HG02981 (cell line): ENCODE measurements around the gene BBS5.
"Not testable (repeated sequence)": the region's sequence is repeated elsewhere in the genome, so short reads cannot be mapped to it uniquely, and the experiment has no call there.

Experiments
- ATAC-seq: cut with Tn5 transposase; IDR thresholded peaks from one replicate; pipeline ENCODE4 v1.9.1; 2021; ENCODE audit warnings: mild to moderate bottlenecking, moderate library complexity; ENCODE audit not compliant: unreplicated experiment

The BBS5 gene

DNA sequence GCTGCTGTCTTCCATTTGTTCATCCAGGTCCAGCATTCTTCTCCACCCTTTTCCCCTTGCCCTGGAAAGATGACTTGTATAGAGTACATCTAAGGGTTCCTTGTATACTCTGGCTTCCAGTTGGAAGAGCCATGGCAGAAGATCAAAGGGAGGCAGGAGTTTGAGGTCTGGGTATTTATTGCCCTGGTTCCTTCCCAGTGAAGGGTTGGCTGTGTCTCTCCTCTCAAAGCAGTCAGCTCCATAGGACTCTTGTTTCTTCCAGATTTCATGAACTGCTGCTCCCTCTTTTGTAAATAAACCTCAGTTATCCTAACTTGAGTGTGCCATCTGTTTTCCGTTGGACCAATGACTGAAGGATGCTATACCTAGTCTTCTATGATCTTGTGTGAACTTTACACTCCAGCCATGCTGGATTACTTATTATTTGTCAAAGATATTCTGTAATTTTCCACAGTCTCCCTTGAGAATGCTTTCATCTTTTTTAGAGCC lies 6.4 kb downstream of the BBS5 start:
- ATAC-seq, result no peak

DNA sequence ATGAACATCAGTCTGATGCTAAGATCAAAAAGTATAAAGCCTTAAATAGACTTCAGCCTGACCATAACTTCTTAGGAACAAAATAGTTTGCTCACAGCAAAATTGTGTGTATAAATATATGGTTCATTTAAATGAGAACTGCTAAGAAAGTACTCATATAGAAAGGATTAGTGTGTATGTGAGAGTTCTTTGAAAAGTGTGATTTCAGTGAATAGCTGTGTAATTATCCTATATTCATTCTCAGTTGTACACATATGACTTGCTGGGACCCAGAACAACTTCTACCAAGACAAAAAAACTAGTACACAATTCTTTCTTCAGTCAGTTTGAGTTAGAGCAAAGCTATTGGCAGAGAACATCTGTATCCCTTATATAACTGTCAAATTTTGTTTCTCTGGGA lies 7.2 kb downstream of the BBS5 start:
- no peak for ATAC-seq

DNA sequence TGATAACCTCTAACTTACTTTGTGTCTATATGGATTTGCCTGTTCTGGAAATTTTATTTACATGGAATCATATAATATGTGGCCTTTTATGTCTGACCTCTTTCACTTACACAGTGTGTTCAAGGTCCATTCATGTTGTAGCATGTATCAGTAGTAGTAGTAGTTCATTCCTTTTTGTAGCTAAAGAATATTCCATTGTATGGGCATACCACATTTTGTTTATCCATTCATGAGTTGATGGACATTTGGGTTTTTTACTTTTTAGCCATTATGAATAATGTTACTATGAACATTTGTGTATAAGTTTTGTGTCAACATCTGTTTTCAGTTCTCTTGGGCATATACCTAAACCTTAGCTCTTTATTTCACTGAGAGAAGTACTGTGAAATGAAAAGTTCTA lies 11.5 kb downstream of the BBS5 start:
- no peak for ATAC-seq

DNA sequence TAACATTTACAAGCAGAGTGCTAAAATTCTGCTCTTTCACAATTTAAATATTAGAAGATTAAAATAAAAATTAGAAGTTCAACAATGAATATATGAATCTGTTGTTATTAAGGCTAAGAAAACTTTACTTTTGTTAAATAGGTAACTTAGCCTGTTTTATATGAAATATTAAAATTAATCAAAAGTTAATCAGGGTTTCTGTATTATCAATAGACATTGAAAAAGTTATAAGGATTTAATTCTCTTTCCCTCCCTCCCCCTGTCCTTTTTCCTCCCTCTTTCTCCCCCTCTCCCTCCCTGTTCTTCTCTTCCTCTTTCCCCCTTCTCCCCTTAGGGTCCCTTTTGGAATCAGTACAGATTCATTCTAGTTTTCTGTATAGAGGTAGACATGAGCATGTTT lies 12.1 kb downstream of the BBS5 start:
- ATAC-seq, result no peak

DNA sequence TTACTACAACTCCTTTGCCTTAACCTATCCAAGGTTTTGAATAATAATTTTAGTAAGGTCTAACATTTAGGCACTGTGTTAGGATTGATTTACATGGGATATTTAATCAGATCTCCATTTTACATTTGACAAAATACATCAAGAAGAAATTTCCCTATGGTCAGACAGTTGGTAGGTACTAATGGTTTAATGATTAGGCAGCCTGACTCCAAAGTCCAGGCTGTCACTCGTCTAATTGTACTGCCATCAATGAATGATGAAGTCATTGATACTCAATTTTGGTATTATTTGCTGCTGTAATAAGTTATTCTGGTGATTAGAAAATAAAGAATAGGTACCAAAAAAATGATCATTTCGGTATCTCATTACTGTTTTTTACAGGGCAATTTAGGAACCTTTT lies 14.1 kb downstream of the BBS5 start:
- no peak for ATAC-seq

DNA sequence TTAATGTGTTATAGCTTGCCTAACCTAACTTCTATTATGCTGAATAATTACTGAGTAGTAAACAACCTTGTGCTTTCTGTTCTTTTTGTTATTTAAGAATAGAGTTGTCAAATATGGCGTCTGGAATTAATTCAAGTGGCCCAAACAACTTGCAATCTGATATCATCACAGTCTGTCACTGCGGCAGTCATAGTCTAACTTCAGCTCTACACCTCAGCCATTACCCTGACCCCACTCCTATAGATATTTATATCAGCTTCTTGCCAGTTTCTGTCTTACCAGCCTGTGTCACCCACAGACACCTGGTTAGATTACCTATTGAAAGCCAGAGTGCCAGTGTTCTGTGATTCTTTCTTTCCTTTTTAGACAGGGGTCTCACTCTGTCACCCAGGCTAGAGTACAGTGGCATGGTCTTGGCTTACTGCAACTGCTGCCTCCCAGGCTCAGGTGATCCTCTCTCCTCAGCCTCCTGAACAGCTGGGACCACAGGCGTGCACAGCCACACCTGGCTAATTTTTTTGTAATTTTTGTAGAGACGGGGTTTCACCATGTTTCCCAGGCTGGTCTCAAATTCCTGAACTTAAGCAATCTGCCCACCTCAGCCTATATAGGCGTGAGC lies 16.1 kb downstream of the BBS5 start:
- no peak for ATAC-seq

DNA sequence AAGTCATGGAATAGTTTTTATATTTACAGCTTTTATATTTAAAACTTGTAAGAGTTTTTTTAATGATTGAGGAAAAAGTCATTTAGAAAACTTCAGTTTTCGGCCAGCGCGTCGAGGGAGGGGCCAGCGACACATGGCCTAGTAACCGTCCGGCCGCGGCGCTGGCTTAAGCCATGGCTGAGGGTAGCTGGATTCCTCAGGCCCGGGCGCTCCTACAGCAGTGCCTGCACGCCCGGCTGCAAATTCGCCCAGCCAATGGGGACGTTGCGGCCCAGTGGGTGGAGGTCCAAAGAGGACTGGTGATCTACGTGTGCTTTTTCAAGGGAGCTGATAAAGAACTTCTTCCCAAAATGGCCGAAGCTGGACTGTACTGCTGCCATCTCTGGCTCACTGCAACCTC lies 25.4 kb downstream of the BBS5 start:
- ATAC-seq, result no peak

DNA sequence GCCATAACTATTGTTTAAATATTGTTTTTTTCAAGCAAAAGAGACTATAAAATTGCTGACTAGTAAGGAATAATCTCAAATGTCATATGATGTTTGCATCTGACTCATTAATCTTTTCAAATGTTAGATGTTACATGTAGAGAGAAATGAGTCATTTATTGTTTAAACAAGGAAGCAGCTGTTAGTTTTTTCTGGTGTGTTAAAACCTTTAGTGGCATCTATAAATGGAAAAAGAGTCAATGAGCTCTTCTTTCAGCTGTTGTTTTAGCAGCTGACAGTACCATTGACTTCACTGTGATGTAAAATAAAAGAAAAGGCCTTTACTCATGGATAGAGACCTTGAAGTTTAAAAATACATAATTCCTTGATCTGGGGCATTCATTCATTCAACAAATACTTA lies 28.4 kb downstream of the BBS5 start:
- ATAC-seq, result no peak

DNA sequence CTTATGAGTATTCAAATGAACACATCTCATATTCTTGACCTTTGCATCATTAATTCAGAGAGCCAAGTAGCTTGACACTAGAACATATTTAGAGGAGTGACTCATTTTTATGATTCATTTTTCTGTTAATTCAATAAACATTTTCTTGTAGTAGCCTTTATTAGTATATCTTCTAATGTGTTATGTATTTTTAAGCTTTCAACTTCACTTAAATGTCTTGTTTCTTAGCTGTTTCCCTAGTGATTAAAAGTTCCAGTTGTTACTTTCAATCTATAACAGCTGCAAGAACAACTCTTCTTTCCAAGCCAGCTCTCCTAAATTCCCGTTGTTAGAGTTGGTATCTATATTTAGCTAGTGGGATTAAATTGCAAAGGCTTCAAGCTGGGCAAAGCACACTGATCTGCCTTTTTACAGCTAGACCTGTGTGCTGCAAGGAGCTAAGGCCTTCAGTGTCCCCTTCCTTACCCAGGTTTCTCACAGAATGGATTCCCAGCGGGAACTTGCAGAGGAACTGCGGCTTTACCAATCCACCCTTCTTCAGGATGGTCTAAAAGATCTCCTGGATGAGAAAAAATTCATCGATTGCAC lies 30.1 kb downstream of the BBS5 start, which contains the start of gene KLHL41:
Gene KLHL41, plus strand, starts transcription at position 405 of the 588 bp plus-strand sequence. Its CDS starts 77 bp downstream, at position 482.
- ATAC-seq, result no peak

DNA sequence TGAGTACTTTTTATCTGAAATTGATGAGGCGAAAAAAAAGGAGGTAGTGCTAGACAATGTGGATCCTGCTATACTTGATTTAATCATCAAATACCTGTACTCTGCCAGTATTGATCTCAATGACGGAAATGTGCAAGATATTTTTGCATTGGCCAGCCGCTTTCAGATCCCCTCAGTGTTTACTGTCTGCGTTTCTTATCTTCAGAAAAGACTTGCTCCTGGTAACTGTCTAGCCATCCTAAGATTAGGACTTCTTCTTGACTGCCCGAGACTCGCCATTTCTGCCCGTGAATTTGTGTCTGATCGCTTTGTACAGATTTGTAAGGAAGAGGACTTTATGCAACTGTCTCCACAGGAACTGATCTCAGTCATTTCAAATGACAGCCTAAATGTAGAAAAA lies 30.7 kb downstream of the BBS5 start:
- ATAC-seq, result no peak

DNA sequence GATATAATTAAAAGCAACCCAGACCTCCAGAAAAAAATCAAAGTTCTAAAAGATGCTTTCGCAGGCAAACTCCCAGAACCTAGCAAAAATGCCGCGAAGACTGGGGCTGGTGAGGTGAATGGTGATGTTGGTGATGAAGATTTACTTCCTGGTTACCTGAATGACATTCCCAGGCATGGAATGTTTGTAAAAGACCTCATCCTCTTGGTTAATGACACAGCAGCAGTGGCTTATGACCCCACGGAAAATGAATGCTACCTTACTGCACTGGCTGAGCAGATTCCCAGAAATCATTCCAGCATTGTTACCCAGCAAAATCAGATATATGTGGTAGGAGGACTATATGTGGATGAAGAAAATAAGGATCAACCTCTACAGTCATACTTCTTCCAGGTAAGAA lies 31.2 kb downstream of the BBS5 start:
- no peak for ATAC-seq

DNA sequence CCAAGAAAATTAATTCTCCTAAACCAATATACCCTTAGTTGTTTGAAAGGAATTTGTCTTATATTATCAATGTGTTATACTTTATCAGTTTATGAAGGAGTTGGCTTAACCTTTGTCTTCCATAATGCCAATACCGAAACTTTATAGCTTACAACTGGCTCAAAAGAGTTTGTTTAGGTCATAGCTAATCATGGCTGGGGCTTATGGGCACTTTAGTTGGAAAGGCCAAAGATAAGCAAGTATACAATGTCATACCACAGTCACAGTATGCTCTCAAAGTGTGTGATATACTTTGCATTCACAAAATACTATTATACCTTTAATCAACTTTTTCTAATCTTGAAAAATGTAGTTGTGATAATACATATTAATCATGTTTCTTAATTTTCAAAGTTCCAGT lies 32.5 kb downstream of the BBS5 start:
- ATAC-seq, result no peak

DNA sequence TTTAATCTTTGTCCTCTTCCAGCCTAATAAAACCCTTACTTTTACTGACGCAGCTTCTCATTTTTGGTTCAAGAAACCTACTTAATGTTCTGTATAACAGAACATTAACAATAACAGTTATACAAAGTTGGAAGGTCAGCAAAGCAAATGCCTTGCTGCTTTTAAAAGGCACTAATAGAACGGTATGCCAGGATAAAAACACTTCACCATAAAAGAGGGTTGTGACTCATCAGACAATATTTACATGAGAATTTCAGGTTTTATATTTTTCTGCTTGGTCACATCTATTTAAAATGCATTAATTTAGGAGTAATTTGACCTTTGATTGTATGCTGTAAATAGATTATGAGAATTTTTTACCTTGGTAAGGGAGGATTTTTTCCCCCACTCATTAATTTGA lies 33.2 kb downstream of the BBS5 start:
- no peak for ATAC-seq

DNA sequence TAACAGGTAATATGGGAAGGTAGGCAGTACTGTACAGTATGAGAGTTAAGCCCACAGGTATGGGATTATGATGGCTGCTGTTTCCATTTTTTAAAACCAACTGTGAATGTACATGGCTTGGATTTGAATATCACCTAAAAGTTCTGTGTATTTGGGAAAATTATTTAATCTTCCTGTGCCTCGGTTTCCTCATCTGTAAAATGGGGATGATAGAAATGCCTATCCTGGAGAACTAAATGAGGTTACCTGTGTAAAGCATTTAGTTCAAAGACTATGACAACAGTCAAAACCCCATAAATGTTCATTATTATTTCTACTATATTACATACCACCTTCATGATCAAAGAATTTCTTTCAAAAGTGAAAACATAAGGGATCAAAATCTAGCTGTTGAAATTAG lies 33.8 kb downstream of the BBS5 start:
- ATAC-seq, result no peak

DNA sequence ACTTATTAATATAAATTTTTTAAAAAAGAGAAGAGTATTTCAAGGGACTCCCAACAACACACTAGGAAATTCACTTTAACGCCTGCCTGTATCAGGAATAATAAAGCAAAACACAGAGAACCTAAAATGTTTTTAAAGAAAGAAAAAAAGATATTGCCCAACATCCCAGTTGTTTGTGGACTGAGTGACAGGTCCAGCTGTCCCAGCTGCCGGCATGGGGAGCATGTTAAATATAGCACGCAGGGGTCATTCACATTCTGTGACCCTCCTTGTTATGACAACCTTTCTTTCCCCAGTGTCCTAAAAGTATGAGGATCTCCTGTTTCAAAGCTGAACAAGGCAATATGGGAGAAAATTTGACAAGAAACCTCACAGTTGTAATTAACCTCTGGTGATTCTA lies 34.6 kb downstream of the BBS5 start:
- ATAC-seq, result no peak

DNA sequence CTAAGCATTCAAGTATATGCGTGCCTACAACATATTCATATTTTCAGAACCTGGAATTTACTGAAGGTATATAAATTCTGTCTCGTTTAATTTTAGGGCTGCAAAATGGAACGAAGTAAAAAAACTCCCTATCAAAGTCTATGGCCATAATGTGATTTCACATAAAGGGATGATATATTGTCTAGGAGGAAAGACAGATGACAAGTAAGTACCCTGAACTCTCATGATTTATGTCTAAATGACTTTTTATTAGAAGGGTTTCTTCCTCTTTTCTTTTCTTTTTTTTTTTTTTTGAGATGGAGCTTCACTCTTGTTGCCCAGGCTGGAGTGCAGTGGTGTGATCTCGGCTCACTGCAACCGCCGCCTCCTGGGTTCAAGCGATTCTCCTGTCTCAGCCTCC lies 35.5 kb downstream of the BBS5 start:
- not testable (repeated sequence) for ATAC-seq

DNA sequence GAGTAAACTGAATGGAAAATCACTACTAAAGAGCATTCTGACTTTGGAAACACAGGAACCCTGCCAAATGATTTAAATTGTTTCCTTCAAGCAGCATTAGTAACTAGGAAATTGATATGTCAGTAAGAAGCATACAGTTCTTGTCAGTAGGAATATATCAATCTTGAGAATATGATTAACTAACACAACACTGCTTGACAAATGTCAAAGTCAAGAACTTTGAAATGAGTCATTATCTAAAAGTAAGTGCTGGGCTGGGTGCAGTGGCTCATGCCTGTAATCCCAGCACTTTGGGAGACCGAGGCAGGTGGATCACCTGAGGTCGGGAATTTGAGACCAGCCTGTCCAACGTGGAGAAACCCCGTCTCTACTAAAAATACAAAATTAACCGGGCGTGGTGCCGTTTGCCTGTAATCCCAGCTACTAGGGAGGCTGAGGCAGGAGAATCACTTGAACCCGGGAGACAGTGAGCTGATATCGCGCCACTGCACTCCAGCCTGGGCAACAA lies 37.2 kb downstream of the BBS5 start:
- ATAC-seq, result not testable (repeated sequence)

DNA sequence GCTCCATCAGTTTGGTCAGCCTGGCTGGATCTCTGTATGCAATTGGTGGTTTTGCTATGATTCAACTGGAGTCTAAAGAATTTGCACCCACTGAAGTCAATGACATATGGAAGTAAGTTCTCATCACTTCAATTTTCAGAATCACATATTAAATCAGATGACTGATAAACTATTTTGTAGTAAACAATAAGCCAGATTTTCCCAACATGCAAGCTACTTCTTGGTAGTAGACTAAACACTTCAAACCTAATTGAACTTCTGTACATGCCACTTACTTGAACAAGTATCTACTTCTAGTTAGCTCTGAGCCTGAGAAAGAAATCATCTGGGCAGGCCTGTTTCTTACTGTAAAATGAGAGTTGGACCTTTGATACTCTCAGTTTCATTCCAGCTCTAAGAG lies 41.6 kb downstream of the BBS5 start:
- no peak for ATAC-seq

DNA sequence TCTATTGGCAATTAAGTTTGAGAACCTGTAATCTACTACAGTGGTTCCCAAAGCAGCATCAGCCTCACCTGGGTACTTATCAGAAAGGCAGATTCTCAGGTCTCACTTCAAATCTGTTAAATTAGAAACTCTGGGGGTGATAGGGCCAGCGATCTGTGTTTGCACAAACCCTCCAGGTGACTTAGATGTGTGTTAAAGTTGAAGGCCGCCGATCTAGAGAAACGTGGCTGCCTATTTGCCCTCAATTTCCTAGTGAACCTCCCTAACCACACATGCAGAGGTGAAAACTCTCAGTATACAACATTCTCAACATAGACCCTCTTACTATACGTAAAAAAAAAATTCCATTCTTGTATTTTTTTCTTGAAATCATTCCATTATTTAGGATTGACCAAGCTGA lies 44.4 kb downstream of the BBS5 start:
- ATAC-seq, result no peak

DNA sequence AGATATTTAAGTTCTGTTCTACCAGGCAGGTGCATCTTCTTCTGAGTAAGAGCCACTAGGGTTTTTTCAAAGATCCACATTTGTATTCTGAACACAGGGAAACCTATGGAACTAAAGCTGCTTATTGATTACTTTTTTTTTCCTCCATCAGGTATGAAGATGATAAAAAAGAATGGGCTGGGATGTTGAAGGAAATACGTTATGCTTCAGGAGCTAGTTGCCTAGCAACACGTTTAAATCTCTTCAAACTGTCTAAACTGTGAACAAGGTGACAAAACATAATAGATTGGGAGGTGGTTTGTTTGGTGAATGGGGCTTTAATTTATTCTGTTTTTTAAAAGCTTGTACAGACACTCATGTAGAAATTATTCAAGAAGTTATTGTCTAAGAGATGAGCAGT lies 46.1 kb downstream of the BBS5 start:
- no peak for ATAC-seq

DNA sequence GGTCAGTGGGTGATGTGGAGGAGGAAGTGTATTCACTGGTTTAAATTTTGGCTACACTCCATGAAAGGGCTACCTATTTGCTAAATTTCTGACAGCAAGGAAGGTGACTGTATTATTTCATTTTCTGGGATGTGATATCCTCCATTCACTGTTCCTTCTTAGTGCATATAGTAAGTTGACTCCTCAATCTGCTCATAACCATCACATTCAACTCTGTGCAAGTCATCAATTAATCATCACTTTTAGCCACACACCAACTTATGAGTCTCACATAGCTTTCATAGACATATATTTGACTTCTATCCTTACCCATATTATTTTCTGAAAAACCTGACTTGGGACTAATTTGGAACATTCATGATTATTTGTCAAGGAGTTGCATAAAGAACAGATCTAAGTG lies 47.2 kb downstream of the BBS5 start:
- no peak for ATAC-seq

DNA sequence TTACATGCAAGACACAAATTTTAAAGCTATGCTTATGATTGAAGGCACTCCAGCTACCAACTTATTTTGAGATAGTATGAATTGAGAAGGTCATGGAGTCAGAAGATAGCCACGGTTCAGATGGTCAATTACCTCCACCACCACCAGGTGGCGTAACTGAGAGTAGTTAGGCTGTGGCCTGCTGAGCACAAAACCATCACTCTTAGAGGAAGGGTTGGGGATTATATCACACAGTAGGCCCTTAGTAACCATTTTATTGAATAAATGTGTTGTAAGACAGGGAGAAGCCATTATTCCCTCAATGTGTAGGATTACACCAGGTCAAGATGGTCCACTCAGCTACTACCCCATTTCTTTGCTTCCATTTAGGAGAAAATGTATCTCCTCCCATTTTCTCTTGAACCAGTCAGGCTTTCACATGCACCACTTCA lies 49.0 kb downstream of the BBS5 start:
- ATAC-seq, result peak; percentile 91

DNA sequence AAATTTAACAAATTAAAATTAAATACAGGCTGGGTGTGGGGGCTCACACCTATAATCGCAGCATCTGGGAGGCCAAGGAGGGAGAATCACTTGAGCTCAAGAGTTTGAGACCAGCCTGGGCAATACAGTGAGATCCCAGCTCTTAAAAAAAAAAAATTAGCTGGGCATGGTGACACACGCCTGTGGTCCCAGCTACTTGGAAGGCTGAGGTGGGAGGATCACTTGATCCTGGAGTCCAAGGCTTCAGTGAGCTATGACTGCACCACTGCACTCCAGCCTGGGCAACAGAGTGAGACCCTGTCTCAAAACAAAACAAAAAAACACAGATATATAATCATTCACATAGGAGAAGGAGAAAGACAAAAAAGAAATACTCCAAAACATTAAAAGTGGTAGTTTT lies 60.2 kb downstream of the BBS5 start:
- ATAC-seq, result not testable (repeated sequence)
